ENCODE data around the gene SULT4A1. TPM values are rescaled to one million over a fixed set of nuclear protein-coding genes. Genes with fewer than 3 reads are reported as not detected.

The SULT4A1 gene
- total RNA-seq, 1 donor, result not detected

GRCh38 chr22:43851058-43851978 is 11.0 kb downstream of the SULT4A1 start:
- DNase-seq (ENCODE audit: low read depth), result no peak
- no peak overlapping the region for H3K4me3 ChIP-seq (ENCODE audit: low read depth, low read length)
- TF ChIP-seq, protein P1, sequence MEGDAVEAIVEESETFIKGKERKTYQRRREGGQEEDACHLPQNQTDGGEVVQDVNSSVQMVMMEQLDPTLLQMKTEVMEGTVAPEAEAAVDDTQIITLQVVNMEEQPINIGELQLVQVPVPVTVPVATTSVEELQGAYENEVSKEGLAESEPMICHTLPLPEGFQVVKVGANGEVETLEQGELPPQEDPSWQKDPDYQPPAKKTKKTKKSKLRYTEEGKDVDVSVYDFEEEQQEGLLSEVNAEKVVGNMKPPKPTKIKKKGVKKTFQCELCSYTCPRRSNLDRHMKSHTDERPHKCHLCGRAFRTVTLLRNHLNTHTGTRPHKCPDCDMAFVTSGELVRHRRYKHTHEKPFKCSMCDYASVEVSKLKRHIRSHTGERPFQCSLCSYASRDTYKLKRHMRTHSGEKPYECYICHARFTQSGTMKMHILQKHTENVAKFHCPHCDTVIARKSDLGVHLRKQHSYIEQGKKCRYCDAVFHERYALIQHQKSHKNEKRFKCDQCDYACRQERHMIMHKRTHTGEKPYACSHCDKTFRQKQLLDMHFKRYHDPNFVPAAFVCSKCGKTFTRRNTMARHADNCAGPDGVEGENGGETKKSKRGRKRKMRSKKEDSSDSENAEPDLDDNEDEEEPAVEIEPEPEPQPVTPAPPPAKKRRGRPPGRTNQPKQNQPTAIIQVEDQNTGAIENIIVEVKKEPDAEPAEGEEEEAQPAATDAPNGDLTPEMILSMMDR (IDR thresholded peaks at IDR 0.05; ENCODE audit: insufficient read depth, low read length), result no peak

DNA sequence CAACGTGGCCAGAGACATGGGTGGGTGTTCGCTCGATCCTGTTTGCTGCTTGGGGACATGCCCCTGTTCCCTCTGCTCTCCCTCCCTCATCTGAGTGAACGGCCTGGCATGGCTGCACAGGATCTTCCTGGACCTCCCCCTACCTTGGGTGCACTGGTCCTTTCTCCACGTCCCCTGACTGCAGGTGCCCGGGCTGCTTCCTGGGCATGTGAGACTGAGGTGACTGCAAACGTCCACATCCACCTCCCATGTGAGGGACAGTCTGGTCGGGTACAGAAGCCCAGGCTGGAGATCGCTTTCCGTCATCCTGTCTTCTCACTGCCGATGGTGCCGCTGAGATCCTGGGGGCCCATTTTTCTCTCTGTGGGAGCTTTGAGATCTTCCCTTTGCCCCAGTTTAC is 11.8 kb downstream of the SULT4A1 start:
- no peak for DNase-seq (ENCODE audit: low read depth)
- no peak overlapping the region for H3K4me3 ChIP-seq (ENCODE audit: low read depth, low read length)
- TF ChIP-seq, protein P1 (IDR thresholded peaks at IDR 0.05; ENCODE audit: insufficient read depth, low read length), result no peak

DNA sequence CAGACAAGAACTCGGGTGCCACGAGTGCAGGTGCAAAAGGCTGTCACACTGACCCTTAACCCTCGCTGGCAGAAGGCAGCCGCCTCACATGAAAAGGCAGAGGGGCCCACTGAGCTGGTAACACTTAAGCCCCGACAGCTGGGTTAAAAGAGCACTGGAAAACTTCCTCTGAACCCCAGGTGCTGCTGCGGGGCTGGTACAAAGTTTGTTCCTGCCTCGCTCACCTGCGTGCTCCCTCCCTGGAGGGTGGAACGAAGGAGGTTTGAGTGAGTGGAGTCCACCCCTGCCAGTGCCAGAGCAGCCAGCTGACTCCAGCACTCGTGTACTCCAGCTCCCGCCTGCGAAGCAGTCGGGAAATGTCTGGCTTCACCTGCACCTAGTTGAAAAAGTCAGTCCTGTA is 12.6 kb downstream of the SULT4A1 start:
- TF ChIP-seq, protein P1 (IDR thresholded peaks at IDR 0.05; ENCODE audit: insufficient read depth, low read length), result no peak
- DNase-seq (ENCODE audit: low read depth), result no peak
- no peak overlapping the region for H3K4me3 ChIP-seq (ENCODE audit: low read depth, low read length)

GRCh38 chr22:43848366-43849171 is 13.7 kb downstream of the SULT4A1 start:
- TF ChIP-seq, protein P1 (IDR thresholded peaks at IDR 0.05; ENCODE audit: insufficient read depth, low read length), result peak; percentile 52
- no peak overlapping the region for H3K4me3 ChIP-seq (ENCODE audit: low read depth, low read length)
- DNase-seq (ENCODE audit: low read depth), result peak; percentile 47

DNA sequence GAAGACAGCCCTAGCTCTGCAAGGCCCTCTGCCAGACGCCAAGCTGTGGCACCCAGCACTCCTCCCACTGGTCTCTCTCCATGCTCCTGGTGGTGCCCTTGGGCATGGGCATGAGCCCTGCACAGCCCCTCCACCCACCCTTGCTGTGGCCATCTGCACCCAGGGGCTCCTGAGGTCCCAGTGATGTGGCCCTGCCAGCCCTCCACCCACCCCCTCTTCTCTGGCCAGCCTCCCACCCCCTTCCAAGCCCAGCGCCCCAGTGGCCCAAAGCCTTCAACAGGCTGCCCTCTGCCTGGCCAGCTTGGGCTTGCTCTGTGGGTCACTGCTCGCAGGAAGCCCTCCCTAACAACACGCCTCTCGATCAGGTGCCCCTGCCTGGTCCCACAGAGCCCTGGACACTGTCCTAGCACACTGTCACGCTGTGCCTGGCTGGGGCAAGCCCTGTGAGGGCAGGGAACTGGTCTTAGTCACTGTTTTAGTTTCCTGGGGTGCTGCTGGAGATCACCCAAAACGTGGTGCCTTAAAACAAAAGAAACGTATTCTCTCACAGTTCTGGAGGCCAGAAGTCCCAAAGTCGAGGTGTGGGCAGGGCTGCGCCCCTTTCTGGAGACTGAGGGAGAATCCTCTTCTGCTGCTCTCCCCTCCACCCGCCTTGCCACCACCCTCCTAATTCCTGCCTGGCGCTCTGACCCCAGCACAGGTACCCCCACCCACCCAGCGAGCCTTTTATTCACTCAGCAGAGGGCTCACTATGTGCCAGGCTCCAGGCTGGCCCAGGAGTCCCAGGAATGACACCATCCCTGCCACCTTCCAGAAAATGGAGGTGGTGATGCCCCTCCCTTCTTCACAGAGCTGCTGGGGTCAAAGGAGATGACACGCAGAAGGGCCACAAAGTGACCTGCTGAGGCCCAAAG is 14.7 kb downstream of the SULT4A1 start:
- no peak for DNase-seq (ENCODE audit: low read depth)
- TF ChIP-seq, protein P1 (IDR thresholded peaks at IDR 0.05; ENCODE audit: insufficient read depth, low read length), result no peak
- H3K4me3 ChIP-seq (ENCODE audit: low read depth, low read length), result no peak overlapping the region

GRCh38 chr22:43846966-43847365 is 15.3 kb downstream of the SULT4A1 start:
- H3K4me3 ChIP-seq (ENCODE audit: low read depth, low read length), result no peak overlapping the region
- no peak for DNase-seq (ENCODE audit: low read depth)
- TF ChIP-seq, protein P1 (IDR thresholded peaks at IDR 0.05; ENCODE audit: insufficient read depth, low read length), result no peak
